Measurements from ENCODE around the gene KCNQ1.

Gene KCNQ1

DNA sequence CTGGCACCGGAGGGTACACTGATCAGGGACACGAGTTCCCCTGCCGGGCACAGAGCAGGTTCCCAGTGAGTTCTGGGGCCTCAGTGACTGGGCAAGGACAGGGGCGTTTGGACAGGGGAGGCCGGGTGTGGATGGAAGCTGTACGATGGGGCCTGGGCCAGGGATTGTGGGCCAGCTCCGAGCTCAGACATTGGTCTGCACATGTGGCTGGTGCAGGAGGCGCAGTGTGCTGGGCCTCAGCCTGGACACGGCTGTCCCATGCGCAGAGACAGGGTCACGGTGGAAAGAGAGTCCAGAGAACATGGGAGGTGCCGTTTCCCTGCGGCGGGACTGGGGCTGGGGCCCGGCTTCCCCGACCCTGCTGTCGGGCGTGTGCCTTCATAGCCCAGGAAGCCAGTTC, 380.0 kb downstream of the KCNQ1 start:
- Histone ChIP-seq H3K4me1 (ENCODE audit: control insufficient read depth, insufficient read depth, low read length, unreplicated experiment) (peaks cover 21% of the 10 kb centered on the region), H3K4me3 (ENCODE audit: low read depth, low read length) (peak overlapping the region; percentile 61), H3K27ac (ENCODE audit: low read depth, low read length) (peak overlapping the region; percentile 80)

DNA sequence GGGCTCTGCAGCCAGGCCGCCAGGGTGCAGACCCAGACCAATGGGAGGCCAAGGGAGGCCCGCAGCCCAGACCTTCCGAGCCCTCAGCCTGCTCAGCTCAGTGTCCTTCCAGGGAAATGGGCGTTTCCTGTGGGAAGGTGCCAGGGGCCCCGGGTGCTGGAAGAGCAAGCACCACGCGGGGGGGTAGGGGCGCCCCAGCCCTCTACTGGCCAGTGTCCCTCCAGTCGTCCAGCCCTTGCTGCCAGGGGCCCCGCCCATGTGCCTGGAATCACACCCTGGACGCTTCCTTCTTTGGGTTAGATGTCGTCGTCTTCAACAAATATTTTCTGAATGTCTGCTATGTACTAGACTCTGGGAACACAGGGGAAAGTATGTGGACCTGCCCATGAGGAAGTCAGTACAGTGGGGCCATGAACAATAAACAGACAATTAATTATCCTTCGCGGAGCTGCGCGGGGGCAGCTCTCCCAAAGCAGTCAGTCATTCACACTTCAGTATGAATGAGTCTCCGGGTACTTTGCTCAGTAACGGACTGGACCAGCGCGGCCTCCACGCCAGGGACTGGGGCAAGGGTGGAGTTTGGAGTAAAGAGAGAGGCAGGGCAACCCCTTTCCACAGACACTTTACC, 380.6 kb downstream of the KCNQ1 start:
- H3K27me3 ChIP-seq (ENCODE audit: insufficient read depth, low read length), result peaks cover 3% of the 10 kb centered on the region; the same call in 1 of the 2 replicates
- no peaks in the 10 kb centered on the region for H3K36me3 ChIP-seq (ENCODE audit: insufficient read depth, low read length)
- peak overlapping the region; percentile 61 for H3K4me3 ChIP-seq (ENCODE audit: low read depth, low read length)
- peak overlapping the region; percentile 96 for H2AFZ ChIP-seq (ENCODE audit: low read length, unreplicated experiment)
- H3K79me2 ChIP-seq (ENCODE audit: control insufficient read depth, insufficient read depth, low read length, unreplicated experiment), result no peaks in the 10 kb centered on the region
- peaks cover 21% of the 10 kb centered on the region for H3K4me1 ChIP-seq (ENCODE audit: control insufficient read depth, insufficient read depth, low read length, unreplicated experiment)
- H3K27ac ChIP-seq (ENCODE audit: low read depth, low read length), result peak overlapping the region; percentile 80

More for the DNA sequence above, 380.0 kb downstream of the KCNQ1 start:
- no peaks in the 10 kb centered on the region for H3K79me2 ChIP-seq (ENCODE audit: control insufficient read depth, insufficient read depth, low read length, unreplicated experiment)
- H3K36me3 ChIP-seq (ENCODE audit: insufficient read depth, low read length), result no peaks in the 10 kb centered on the region
- H2AFZ ChIP-seq (ENCODE audit: low read length, unreplicated experiment), result peak overlapping the region; percentile 96
- peaks cover 3% of the 10 kb centered on the region; the same call in 1 of the 2 replicates for H3K27me3 ChIP-seq (ENCODE audit: insufficient read depth, low read length)

DNA sequence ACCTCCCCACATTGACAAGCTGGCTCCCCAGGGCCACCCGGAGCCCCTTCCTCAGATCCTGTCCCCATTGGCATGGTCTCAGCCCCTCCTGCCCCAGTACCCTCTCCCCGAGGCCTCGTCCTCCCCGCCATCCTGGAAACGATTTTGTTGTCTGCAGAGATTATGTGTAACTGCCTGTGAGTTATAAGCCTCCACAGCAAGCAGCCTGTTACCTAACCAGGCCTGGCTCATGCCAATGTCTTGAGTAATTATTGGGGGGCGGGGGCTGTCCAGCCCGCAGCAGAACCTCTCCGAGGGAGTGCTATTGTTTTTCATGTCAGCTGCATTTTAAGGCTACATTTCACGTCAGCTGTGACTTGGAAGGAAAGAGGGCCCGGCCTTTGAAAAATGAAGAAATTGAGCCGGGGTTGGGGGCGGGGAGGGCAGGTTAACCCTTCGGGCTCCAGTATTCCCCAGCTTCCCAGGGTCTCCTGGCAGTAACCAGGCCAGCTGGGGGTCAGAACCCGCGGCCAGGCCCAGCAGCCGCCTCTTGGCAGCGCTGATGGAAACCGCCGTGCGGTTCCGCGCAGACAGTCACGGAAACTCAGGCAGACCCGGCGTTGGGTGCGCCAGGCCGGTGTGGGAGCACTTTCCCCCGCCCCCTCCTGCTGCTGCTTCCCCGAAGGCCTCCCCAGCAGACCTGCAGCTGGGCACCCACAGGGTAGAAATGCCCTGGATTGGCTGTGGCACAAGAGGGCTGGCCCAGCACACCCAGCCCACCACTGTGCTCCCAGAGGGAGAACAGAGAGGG, 381.3 kb downstream of the KCNQ1 start:
- Histone ChIP-seq H3K27me3 (ENCODE audit: insufficient read depth, low read length) (peaks cover 3% of the 10 kb centered on the region; the same call in 1 of the 2 replicates), H2AFZ (ENCODE audit: low read length, unreplicated experiment) (peak overlapping the region; percentile 96), H3K27ac (ENCODE audit: low read depth, low read length) (peak overlapping the region; percentile 80), H3K4me1 (ENCODE audit: control insufficient read depth, insufficient read depth, low read length, unreplicated experiment) (peaks cover 21% of the 10 kb centered on the region), H3K79me2 (ENCODE audit: control insufficient read depth, insufficient read depth, low read length, unreplicated experiment) (no peaks in the 10 kb centered on the region), H3K4me3 (ENCODE audit: low read depth, low read length) (peak overlapping the region; percentile 61), H3K36me3 (ENCODE audit: insufficient read depth, low read length) (no peaks in the 10 kb centered on the region)

DNA sequence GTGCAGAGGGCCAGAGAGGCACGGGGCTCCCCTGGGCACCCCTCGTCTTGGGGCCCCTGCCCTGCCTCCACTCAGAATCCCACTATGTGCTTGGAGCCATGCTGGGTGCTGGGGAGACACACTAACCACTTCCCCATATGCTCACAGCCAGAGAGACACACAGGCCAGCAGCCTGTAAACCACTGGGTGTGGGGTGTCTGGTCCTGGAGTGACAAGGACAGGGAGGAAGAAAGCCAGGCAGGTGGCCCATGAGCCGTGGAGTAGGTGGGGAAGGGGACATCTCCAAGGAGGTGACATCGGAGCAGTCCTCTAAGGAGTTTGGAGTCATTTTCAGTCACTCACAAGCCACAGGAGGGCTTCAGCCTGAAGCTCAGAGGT, 381.9 kb downstream of the KCNQ1 start:
- Histone ChIP-seq H3K79me2 (ENCODE audit: control insufficient read depth, insufficient read depth, low read length, unreplicated experiment) (no peaks in the 10 kb centered on the region), H3K27me3 (ENCODE audit: insufficient read depth, low read length) (peaks cover 3% of the 10 kb centered on the region; the same call in 1 of the 2 replicates), H2AFZ (ENCODE audit: low read length, unreplicated experiment) (peak overlapping the region; percentile 48), H3K4me1 (ENCODE audit: control insufficient read depth, insufficient read depth, low read length, unreplicated experiment) (peaks cover 21% of the 10 kb centered on the region), H3K36me3 (ENCODE audit: insufficient read depth, low read length) (no peaks in the 10 kb centered on the region), H3K27ac (ENCODE audit: low read depth, low read length) (peak overlapping the region; percentile 80), H3K4me3 (ENCODE audit: low read depth, low read length) (no peak overlapping the region)

DNA sequence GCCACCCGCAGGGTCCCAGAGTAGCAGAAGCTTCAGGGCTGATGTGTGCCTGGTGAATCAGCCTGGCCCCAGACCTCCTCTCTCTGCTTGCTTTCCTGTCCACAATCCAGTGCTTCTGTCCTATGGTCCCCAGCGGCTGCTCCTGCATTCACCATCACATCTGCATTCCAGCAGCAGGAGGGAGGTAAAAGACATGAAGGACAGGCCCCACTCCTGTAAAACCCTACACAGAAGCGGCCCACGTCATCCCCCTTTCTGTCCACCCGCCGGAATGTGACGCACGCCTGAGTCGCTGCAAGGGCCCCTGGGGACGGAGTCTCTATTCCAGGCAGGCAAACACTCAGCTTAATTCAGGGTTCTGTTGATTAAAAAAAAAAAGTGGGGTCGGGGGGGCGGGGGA, 382.4 kb downstream of the KCNQ1 start:
- H3K4me1 ChIP-seq (ENCODE audit: control insufficient read depth, insufficient read depth, low read length, unreplicated experiment), result peaks cover 21% of the 10 kb centered on the region
- peak overlapping the region; percentile 80; the same call in 1 of the 2 replicates for H3K27ac ChIP-seq (ENCODE audit: low read depth, low read length)
- peaks cover 3% of the 10 kb centered on the region; the same call in 1 of the 2 replicates for H3K27me3 ChIP-seq (ENCODE audit: insufficient read depth, low read length)
- no peaks in the 10 kb centered on the region for H3K79me2 ChIP-seq (ENCODE audit: control insufficient read depth, insufficient read depth, low read length, unreplicated experiment)
- H2AFZ ChIP-seq (ENCODE audit: low read length, unreplicated experiment), result no peak overlapping the region
- no peaks in the 10 kb centered on the region for H3K36me3 ChIP-seq (ENCODE audit: insufficient read depth, low read length)
- no peak overlapping the region for H3K4me3 ChIP-seq (ENCODE audit: low read depth, low read length)

DNA sequence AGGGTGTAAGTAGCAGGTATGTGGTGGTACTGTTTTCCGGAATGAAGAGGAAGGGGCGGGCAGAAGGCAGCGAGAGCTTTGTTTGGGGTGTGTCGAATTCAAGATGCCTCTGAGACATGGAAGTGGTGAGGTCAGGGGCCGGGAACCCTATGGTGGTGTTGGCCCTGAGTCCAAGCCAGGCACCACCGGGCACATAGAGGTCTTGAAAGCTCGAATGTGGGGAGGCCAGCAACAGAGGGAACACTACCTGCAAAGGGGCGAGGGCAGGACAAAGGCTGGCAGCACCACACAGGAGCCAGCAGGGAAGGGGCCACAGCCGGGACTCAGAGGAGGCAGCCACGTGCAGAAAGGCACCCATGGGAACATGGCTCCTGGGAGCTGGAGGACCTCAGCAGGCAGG, 383.0 kb downstream of the KCNQ1 start:
- Histone ChIP-seq H3K79me2 (ENCODE audit: control insufficient read depth, insufficient read depth, low read length, unreplicated experiment) (no peaks in the 10 kb centered on the region), H3K4me3 (ENCODE audit: low read depth, low read length) (no peak overlapping the region), H3K27ac (ENCODE audit: low read depth, low read length) (no peak overlapping the region), H3K36me3 (ENCODE audit: insufficient read depth, low read length) (no peaks in the 10 kb centered on the region), H2AFZ (ENCODE audit: low read length, unreplicated experiment) (no peak overlapping the region), H3K27me3 (ENCODE audit: insufficient read depth, low read length) (peaks cover 3% of the 10 kb centered on the region; the same call in 1 of the 2 replicates), H3K4me1 (ENCODE audit: control insufficient read depth, insufficient read depth, low read length, unreplicated experiment) (peaks cover 21% of the 10 kb centered on the region)

DNA sequence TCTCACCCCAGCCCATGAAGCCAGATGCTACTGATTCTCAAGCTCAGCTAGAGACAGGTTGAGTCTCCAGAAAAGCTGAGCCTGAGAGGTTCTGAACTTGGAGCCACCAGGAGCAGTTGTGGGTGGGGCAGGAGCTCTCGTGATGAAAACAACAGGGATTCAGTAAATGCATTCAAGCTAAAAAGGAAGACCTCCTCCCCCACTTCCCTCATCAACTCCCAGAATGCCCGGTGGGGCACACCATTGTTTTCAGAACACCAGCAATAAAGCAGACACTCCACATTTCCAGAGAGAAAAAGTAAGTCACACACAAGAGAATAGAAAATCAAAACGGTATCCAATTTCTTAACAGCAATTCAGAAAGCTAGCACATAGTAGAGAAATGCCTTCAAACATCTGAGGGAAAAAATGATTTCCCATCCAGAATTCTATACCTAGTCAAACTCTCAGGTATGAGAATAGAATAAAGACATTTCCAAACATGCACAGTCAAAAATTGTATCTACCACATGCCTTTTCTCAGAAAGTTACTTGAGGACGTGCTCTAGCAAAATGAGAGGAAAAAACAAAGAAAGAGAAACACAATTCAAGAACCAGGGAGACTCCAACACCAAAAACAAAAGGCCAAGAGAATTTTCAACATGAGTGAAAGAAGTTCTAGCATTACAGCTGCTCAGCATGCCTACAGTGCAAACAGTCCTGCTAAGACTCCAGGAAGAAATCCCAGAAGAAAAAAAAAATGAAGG, 383.9 kb downstream of the KCNQ1 start:
- Histone ChIP-seq H3K4me3 (ENCODE audit: low read depth, low read length) (no peak overlapping the region), H3K4me1 (ENCODE audit: control insufficient read depth, insufficient read depth, low read length, unreplicated experiment) (peaks cover 21% of the 10 kb centered on the region), H3K79me2 (ENCODE audit: control insufficient read depth, insufficient read depth, low read length, unreplicated experiment) (no peaks in the 10 kb centered on the region), H3K27ac (ENCODE audit: low read depth, low read length) (no peak overlapping the region), H3K27me3 (ENCODE audit: insufficient read depth, low read length) (peaks cover 3% of the 10 kb centered on the region; the same call in 1 of the 2 replicates), H2AFZ (ENCODE audit: low read length, unreplicated experiment) (no peak overlapping the region), H3K36me3 (ENCODE audit: insufficient read depth, low read length) (no peaks in the 10 kb centered on the region)

DNA sequence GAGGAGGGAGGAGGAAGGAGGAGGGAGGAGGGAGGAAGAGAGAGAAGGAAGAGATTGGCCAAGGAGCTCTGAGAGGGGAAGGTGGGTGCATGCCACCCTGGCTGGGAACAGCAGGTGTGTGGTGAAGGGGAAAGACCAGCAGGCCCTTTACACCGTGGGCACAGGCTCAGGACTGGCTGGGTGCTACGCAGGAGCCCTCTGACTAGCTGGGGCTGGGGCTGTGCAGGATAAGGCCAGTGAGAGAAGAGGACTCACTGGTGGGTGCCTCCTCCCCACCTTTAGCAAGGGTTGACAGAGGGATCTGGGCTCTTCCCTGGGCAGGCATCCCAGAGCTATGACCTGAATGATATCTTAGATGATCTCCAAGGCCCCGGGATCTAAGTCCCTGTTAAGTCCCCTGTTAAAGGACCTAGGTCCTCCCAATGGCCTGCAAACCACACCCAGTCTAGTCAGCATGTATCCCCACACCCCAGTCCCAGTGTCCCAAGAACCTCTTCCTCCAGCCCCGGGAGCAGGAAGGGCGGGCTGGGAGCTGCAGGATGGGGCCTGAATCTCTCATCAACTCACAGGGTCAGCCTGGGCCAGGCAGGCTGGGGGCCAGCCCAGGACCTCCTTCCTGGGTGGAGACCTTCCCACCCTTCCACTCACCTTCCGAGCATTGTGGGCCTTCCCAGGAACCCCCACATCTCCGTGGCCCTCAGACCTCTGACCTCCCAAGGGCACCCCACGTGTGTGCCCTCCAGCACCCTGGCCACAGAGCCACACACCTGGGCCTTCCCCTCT, 385.4 kb downstream of the KCNQ1 start:
- H3K27me3 ChIP-seq (ENCODE audit: insufficient read depth, low read length), result peaks cover 3% of the 10 kb centered on the region; the same call in 1 of the 2 replicates
- no peaks in the 10 kb centered on the region for H3K79me2 ChIP-seq (ENCODE audit: control insufficient read depth, insufficient read depth, low read length, unreplicated experiment)
- H3K36me3 ChIP-seq (ENCODE audit: insufficient read depth, low read length), result no peaks in the 10 kb centered on the region
- no peak overlapping the region for H3K27ac ChIP-seq (ENCODE audit: low read depth, low read length)
- H2AFZ ChIP-seq (ENCODE audit: low read length, unreplicated experiment), result no peak overlapping the region
- peaks cover 15% of the 10 kb centered on the region for H3K4me1 ChIP-seq (ENCODE audit: control insufficient read depth, insufficient read depth, low read length, unreplicated experiment)
- no peak overlapping the region for H3K4me3 ChIP-seq (ENCODE audit: low read depth, low read length)

DNA sequence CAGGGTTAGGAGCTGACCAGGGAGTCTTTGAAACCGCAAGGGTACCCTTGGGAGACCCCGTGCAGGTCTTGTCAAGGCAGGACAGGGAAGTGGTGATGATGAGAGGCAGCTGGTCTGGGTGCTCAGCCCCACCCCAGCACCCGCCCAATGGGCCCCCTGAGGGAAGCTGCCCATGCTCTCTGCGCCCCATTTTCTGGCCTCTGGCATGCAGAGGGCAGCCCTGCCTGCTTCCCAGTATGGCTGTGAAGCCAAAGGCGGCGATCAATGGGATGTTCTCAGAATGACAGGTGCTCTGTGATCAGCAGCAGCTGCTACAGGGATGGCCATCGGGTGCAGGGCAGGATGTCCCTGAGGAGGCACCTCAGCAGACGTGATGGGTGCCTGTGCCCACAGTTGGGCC, 386.1 kb downstream of the KCNQ1 start:
- Histone ChIP-seq H3K4me3 (ENCODE audit: low read depth, low read length) (no peak overlapping the region), H3K4me1 (ENCODE audit: control insufficient read depth, insufficient read depth, low read length, unreplicated experiment) (peaks cover 10% of the 10 kb centered on the region), H3K36me3 (ENCODE audit: insufficient read depth, low read length) (no peaks in the 10 kb centered on the region), H2AFZ (ENCODE audit: low read length, unreplicated experiment) (no peak overlapping the region), H3K27me3 (ENCODE audit: insufficient read depth, low read length) (peaks cover 3% of the 10 kb centered on the region; the same call in 1 of the 2 replicates), H3K27ac (ENCODE audit: low read depth, low read length) (no peak overlapping the region), H3K79me2 (ENCODE audit: control insufficient read depth, insufficient read depth, low read length, unreplicated experiment) (no peaks in the 10 kb centered on the region)

Data from ACC112 (cell line).